Epithelial cell of prostate (primary cell): Measurements from ENCODE around the gene CDKN1C.
A peak's percentile ranks its signal among the peaks of the same experiment; 100 is the strongest.

ENCODE experiments used
- DNase-seq: peaks from one replicate; pipeline ENCODE4 v3.0.0-alpha.2; 2011; ENCODE audit warnings: low read depth, low spot score
- H3K27ac ChIP-seq: fragments of 450-650 bp; 2 replicates; pipeline ENCODE4 v1.5.1; 2017; ENCODE audit warnings: mild to moderate bottlenecking

Gene CDKN1C

GRCh38 chr11:2923446-2924375 lies 38.1 kb upstream of the CDKN1C start:
- no peak for DNase-seq
- no peak overlapping the region for H3K27ac ChIP-seq

- H3K27ac ChIP-seq = no peak overlapping the region
- DNase-seq = no peak
Measured at GRCh38 chr11:2922655-2923054, 37.1 kb upstream of the CDKN1C start.

GRCh38 chr11:2921742-2922493 lies 36.3 kb upstream of the CDKN1C start:
- no peak overlapping the region for H3K27ac ChIP-seq
- DNase-seq = no peak

- no peak for DNase-seq
- H3K27ac ChIP-seq = no peak overlapping the region
Measured at GRCh38 chr11:2921261-2921660, 35.7 kb upstream of the CDKN1C start.

GRCh38 chr11:2920343-2920742 lies 34.8 kb upstream of the CDKN1C start:
- no peak for DNase-seq
- H3K27ac ChIP-seq = no peak overlapping the region

DNA sequence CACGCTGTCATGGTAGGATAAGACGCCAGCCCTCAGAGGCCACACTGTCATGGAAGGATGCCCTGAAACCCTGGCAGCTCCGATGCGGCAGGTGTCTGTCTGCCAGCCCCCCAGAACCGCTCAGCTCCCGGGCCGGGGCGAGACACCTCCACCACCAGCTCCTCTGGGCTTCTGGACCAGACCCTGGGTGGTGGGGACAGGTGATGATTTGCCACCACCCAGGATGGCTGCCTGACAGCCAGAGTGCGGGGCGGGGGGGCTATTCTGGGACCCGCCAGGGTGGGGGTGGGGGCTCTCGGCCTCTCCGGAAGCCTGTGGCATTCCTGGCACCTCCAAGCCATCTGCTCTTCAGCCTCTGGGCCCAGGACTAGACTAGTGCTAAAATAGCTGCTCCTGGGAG lies 34.3 kb upstream of the CDKN1C start:
- no peak overlapping the region for H3K27ac ChIP-seq
- no peak for DNase-seq

DNA sequence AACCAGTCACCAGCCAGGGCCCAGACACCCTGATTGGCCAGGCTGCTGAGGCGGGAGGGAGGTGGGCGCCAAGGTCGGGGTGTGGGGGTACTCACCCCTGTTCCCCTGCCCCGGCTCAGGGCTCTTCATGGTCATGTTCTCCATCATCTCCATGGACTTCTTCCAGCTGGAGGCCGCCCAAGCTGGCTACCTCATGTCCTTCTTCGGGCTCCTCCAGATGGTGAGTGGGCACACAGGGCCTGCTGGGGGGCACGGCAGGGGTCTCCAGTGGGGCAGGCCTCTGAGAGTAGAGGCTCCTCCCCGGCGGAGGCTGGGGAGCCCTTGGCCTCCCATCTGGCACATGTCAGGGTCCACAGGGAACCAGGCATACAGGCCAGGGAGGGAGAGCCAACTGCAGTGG lies 33.6 kb upstream of the CDKN1C start:
- no peak overlapping the region for H3K27ac ChIP-seq
- no peak for DNase-seq

DNA sequence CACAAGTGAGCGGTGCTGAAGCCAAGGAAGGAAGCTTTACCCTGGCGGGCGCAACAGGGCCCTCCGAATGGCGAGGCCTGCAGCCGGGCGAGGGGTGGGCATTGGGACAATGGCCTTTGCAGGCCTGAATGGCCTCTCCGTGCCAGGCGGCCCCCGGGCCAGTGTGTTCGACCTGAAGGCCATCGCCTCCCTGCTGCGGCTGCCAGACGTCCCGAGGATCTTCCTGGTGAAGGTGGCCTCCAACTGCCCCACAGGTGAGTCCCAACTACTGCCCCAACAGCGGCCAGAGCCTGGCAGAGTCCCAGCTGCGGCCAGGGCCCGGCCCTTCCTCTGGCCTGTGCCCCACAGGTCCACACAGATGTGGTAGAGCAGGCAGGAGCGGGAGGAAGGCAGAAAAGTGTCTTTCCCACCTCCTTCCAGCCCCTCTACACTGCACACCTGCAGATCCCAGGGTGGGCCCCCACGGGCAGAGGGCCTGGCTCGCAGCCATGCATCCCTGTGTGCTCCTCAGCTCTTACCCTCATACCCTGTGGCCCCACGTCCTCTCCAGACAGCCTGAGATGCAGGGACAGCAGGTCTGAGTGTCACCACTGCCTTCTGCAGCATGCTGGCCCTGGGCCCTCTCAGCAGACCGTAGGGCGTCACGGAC lies 32.4 kb upstream of the CDKN1C start:
- H3K27ac ChIP-seq = no peak overlapping the region
- no peak for DNase-seq

GRCh38 chr11:2916892-2917645 lies 31.5 kb upstream of the CDKN1C start:
- no peak for DNase-seq
- H3K27ac ChIP-seq = no peak overlapping the region

DNA sequence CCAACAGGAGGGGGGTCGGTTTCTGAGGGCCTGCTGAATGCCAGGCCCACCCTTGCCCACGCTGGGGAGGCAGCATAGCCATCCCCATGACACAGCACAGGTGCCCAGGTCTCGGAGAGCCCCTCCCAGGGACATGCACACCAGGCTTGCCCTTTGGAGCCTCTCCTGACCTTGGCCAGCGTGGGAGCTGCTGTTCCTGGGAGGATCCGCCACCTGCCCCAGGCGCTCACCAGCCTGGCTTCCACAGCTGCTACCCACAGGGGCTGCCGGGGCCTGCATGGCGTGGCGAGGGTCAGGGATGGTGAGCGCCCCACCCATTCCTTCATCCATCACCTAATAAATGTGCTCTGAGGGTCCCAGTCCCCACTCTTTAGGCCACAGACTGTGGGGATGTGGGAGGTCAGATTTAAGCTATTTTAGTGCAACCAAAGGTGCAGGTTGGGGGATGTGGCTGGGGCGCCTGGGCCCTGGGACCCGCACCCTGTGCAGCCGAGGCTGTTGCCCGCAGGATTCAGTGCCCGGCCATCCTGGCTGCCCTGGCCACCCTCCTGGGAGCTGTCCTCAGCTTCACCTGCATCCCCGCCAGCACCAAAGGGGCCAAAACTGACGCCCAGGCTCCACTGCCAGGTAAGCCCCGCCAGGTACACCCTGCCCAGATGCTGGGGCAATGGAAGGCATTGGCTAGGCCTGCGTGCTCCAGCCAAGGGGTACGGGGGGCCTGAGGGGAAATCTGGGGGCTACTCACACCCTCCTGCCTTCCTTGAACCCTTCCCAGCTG lies 30.7 kb upstream of the CDKN1C start:
- H3K27ac ChIP-seq = no peak overlapping the region
- DNase-seq = no peak

DNA sequence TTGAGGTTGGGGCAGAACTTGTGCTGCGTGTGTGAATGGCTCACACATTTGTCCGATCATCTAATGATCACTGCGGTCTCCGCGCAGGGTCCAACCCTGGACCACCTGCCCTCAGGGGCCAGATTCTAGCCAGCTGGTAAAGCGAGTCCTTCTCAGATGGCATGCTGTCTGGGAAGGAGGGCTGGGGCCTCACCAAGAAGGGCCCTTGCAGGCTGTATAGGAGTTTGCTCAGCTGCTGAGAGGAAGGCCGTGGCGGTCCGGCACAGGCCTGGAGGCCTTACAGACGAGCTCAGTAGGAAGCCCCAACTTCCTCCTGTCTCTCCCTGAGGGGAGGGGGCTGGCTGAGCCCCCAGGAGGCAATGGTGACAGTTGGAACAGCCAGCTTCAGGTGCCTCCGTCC lies 29.9 kb upstream of the CDKN1C start:
- no peak for DNase-seq
- no peak overlapping the region for H3K27ac ChIP-seq

- no peak for DNase-seq
- no peak overlapping the region for H3K27ac ChIP-seq
Measured at GRCh38 chr11:2914455-2915195, 29.1 kb upstream of the CDKN1C start.

DNA sequence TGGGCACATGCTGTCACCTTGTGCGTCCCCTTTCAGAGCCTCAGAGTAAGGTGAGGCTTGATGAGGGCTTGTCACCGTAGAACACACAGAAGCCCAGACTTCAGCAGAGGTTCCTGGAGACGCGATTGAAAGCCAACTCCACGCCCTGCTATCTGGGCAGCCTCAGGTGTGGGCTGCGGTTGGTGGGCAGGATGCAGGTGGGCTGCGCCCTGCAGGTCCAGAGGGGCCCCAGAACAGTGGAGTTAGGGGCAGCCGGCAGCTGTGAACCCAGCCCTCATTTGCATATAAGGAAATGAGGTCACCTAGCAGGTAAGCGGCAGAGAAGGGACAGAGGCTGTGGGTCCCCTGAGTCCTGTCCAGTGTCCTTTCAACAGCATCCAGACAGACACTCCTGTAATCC lies 28.2 kb upstream of the CDKN1C start:
- H3K27ac ChIP-seq = peak overlapping the region; percentile 97
- no peak for DNase-seq

DNA sequence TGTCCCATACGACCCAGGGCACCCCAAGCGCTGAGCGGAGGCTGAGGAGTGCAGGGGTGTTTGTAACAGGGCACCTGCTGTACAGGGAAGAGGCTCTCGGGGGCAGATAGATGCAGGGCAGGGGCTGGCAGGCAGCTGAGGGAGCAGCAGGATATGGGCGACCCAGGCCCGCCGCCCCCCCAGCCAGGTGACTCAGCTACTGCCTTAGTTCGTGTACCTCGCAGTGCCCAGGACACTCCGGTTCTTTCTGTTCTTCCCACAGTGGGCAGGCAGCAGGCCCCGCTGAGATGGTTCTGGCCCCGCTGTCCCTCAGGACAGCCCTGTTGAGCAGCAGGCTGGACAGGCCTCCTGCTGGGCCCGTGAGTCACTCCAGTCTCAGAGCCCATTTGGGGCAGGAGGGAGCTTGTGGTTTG lies 27.4 kb upstream of the CDKN1C start:
- DNase-seq = no peak
- H3K27ac ChIP-seq = peak overlapping the region; percentile 97

- DNase-seq = peak; percentile 93
- H3K27ac ChIP-seq = peak overlapping the region; percentile 97
Measured at GRCh38 chr11:2912498-2912897, 26.9 kb upstream of the CDKN1C start.

DNA sequence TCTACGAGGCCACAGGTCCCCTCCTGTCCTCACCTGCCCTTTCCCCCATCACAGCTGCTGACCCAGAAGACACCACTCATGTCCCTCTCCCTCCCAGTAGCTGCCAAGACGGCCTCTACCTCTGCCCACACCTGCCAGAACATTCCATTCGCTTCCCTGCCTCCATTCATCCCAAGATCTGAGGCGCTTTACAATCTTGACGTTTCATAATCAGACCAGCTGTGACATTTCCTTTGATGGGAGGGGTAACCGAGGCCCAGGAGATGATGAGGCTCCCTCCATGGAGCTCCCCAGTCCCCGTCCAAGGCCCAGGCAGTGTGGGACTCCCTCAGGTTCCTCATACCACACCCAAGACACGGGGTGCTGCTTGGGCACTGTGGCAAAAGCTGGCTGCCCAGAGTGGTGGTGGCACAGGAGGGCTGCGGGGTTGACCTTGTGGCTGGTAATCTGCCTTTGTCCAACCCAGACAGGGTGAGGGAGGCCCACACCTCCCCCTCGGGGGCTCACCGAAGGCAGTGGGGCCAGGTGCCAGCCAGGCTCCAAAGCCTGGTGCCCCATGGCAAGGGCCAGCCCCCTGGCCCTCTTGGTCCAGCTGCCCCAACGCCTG lies 26.3 kb upstream of the CDKN1C start:
- DNase-seq = no peak
- H3K27ac ChIP-seq = peak overlapping the region; percentile 97

DNA sequence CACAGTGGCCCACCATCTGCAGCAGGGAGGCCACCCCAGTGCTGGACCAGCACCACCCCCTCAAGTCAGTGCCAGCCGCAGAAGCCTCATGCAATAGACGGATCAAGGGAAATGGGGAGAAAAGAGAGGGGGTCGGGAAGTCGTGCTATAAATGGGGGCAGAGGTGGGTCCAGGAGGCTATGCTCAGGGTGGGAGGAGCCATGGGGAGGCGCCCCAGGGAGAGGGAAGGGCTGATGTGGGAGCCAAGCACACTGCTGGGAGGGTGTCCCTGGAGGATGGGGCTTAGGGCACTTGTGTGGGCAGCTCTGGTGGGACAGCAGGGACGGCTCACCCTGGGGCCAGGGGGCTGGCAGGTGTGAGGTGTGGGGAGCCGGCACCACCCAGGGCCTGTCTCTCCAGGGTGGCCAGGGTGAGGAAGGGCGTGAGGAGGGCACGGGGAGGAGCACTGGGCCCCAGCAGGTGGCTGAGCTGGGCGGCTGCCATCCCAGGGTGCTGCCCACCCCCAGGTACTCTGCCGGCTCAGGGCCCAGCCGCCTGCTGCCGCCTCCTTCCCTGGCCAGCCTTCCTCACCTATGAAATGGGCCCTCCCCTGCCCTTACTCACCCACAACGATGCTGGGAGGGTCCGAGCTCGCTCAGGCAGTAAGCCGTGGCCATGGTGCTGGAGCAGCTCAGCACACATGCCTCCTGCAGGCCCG lies 25.7 kb upstream of the CDKN1C start:
- peak overlapping the region; percentile 97 for H3K27ac ChIP-seq
- DNase-seq = no peak

DNA sequence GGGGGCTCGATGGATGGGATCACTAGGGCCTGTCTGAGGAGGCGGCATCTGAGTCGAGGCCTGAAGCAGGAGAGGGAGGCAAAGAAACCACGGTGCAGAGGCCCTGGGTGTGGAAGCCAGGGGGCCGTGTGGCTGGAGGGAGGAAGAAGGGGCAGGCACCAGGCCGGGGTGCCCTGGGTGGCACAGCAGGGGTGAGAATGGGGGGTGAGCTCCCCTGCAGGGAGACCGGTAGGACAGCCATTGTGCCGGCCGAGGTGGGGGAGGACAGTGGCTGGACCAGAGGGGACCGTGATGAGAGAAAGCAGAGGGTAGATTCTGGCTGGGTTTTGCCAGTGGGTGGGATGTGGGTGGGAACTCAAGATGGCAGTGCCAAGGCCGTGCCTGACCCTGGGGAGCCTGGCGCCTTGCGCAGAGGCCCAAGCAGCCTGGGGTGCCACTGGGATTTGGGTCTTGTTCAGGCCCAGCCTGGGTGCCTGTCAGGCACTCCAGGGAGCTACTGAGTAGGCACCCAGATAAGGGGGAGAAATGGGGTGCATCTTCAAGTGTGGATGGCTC lies 24.9 kb upstream of the CDKN1C start:
- no peak for DNase-seq
- H3K27ac ChIP-seq = peak overlapping the region; percentile 97
